ENCODE data around the gene FRG2. TPM values are rescaled to one million over a fixed set of nuclear protein-coding genes. Genes with fewer than 3 reads are reported as not detected.
"Not testable (repeated sequence)": the region's sequence is repeated elsewhere in the genome, so short reads cannot be mapped to it uniquely, and the experiment has no call there.

FRG2 gene
- total RNA-seq, 2 donors from 2014 or later: not detected

DNA sequence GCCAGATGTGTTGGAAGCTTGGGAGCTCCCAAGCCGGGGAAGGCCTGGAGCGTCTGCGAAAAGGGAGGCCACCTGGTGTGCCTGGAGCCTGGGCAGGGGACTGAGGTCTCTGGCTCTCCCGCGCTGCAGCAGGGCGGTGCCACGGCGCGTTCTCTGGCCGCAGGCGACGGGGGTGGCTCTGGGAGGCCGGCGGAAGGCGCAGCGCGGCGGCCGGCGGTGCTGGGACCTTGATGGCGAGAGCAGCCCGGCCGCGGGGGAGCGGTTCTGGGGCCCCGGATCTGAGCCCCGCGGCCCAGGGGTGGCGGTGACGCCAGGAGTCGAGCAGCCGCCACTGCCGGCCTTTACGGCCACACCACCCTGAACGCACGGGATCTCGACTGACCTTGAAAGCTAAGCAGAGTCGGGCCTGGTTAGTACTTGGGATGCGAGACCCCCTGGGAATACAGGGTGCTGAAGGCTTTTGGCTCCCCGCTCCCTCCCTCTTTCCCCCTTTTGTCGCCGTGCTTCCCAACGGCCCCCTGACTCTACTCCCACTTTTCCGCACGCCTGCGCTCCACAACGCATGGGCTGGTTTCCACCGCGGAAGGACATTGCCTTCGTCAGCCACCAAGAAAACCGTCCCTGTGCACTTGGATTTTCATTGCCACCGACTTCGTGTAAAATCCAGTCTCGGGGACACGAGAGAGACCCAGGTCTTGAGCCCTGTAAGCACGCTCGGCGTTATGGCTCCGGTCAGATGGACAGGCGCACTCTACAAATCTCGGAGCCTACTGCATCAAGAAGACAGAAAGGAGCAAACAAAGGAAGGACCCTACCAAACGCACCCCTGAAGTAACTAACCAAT lies 9.5 kb downstream of the FRG2 start:
- H3K4me3 ChIP-seq: peak overlapping the region; percentile 14
- no peaks in the 10 kb centered on the region for H3K27me3 ChIP-seq (replicated peaks; ENCODE audit: insufficient read depth)
- H3K4me1 ChIP-seq (ENCODE audit: control insufficient read depth in 1 of 2, low read depth in 2 of 2): peaks cover 7 to 49% of the 10 kb centered on the region in 2 donors
- TF ChIP-seq CTCF (IDR thresholded peaks at IDR 0.05): no peak
- H3K36me3 ChIP-seq: no peaks in the 10 kb centered on the region
- H3K27ac ChIP-seq: no peak overlapping the region
- H3K9me3 ChIP-seq: no peaks in the 10 kb centered on the region
- ATAC-seq (ENCODE audit: insufficient number of reproducible peaks, low FRiP score, low read depth): no peak
- no peak for DNase-seq (ENCODE audit: low spot score)

- Histone ChIP-seq H3K4me1 (ENCODE audit: control insufficient read depth in 1 of 2, low read depth in 2 of 2) (peaks cover 7 to 49% of the 10 kb centered on the region in 2 donors), H3K27ac (no peak overlapping the region), H3K9me3 (no peaks in the 10 kb centered on the region), H3K36me3 (no peaks in the 10 kb centered on the region), H3K27me3 (replicated peaks; ENCODE audit: insufficient read depth) (no peaks in the 10 kb centered on the region), H3K4me3 (peak overlapping the region; percentile 14)
- ATAC-seq (ENCODE audit: insufficient number of reproducible peaks, low FRiP score, low read depth) (no peak), DNase-seq (ENCODE audit: low spot score) (no peak)
- no peak for TF ChIP-seq CTCF (IDR thresholded peaks at IDR 0.05)
Measured at GRCh38 chr4:190016369-190017289, 10.4 kb downstream of the FRG2 start.

GRCh38 chr4:190015538-190016368 lies 11.3 kb downstream of the FRG2 start:
- H3K27me3 ChIP-seq (replicated peaks; ENCODE audit: insufficient read depth): no peaks in the 10 kb centered on the region

DNA sequence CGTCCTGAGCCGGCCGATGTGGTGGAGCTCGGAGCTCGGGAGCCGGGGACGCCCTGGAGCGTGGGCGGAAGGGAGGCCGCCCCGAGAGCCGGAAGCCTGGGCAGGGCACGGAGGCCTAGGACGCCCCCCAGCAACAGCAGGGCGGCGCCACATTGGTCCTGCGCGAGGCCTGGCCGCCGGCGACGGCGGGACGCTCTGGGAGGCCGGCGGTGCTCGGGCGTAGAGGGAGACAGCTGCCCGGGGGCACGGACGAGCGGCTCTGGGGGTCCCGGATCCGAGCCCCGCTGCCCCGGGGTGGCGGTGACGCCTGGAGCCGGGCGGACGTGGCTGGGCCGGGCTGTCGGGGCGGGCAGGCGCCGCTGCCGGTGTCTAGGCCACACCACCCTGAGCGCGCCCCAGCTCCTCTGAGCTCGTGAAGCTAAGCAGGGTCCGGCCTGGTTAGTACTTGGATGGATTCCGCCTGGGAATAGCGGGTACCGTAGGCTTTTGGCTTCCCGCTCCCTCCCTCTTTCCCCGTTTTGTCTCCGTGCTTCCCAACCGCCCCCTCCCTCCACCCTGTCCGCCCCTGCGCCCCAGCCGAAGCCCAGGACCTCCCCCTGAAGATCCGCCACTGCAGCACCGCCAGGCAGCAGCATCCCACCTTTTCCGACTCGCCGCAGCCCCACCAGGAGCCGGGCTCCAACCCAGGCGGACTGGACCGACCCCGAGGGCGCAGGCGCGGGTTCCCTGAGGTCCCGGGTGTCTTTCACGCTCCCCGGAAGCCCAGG lies 12.1 kb downstream of the FRG2 start:
- Histone ChIP-seq H3K36me3 (no peaks in the 10 kb centered on the region), H3K27me3 (replicated peaks; ENCODE audit: insufficient read depth) (no peaks in the 10 kb centered on the region), H3K27ac (no peak overlapping the region), H3K4me1 (ENCODE audit: control insufficient read depth in 1 of 2, low read depth in 2 of 2) (peaks cover 0 to 33% of the 10 kb centered on the region in 2 donors), H3K4me3 (peak overlapping the region; percentile 49), H3K9me3 (no peaks in the 10 kb centered on the region)
- no peak for TF ChIP-seq CTCF (IDR thresholded peaks at IDR 0.05)
- ATAC-seq (ENCODE audit: insufficient number of reproducible peaks, low FRiP score, low read depth): no peak
- no peak for DNase-seq (ENCODE audit: low spot score)

More at GRCh38 chr4:190015538-190016368, 11.3 kb downstream of the FRG2 start:
- ATAC-seq (ENCODE audit: insufficient number of reproducible peaks, low FRiP score, low read depth): no peak
- no peak for DNase-seq (ENCODE audit: low spot score)
- H3K36me3 ChIP-seq: no peaks in the 10 kb centered on the region
- H3K4me3 ChIP-seq: no peak overlapping the region
- H3K27ac ChIP-seq: no peak overlapping the region
- TF ChIP-seq CTCF (IDR thresholded peaks at IDR 0.05): no peak
- H3K4me1 ChIP-seq (ENCODE audit: control insufficient read depth in 1 of 2, low read depth in 2 of 2): peaks cover under 1 to 41% of the 10 kb centered on the region in 2 donors
- H3K9me3 ChIP-seq: no peaks in the 10 kb centered on the region

- not testable (repeated sequence) for H3K27ac ChIP-seq; H3K4me3 ChIP-seq; DNase-seq (ENCODE audit: low spot score); H3K36me3 ChIP-seq; H3K27me3 ChIP-seq (replicated peaks; ENCODE audit: insufficient read depth); H3K9me3 ChIP-seq; H3K4me1 ChIP-seq (ENCODE audit: control insufficient read depth in 1 of 2, low read depth in 2 of 2); ATAC-seq (ENCODE audit: insufficient number of reproducible peaks, low FRiP score, low read depth)
Measured at GRCh38 chr4:189989941-189990340, 37.1 kb downstream of the FRG2 start.
